K562 (cell line): ENCODE measurements around the gene TMEM141.

Source experiments
- CREB1 ChIP-seq, 2 experiments: sonication (generic) in 1 of 2; formaldehyde crosslinking in 1 of 2; IDR thresholded peaks; 2 replicates each; pipeline versions ENCODE4 v1.6.1 to v1.8.0; 2012 to 2022; ENCODE audit warnings: inconsistent platforms in 1 of 2, mild to moderate bottlenecking in 1 of 2, missing genetic modification reagents in 1 of 2, moderate library complexity in 1 of 2
- NFATC3 ChIP-seq: fragments of 450-650 bp; IDR thresholded peaks from 2 replicates; pipeline ENCODE4 v1.6.1; 2017; ENCODE audit warnings: mild to moderate bottlenecking
- PBX2 ChIP-seq, 2 experiments: IDR thresholded peaks in 1 of 2; conservative IDR thresholded peaks in 1 of 2; 2 replicates each; pipeline ENCODE4 v1.6.1; 2016; ENCODE audit warnings: low read depth in 2 of 2, mild to moderate bottlenecking in 1 of 2, missing compliant biosample characterization in 1 of 2, missing genetic modification characterization in 1 of 2, moderate library complexity in 1 of 2
- POLR2A ChIP-seq: fragments of 450-650 bp; conservative IDR thresholded peaks from 2 replicates; pipeline ENCODE4 v1.6.1; 2016
- POLR2AphosphoS5 ChIP-seq: IDR thresholded peaks from 2 replicates; pipeline ENCODE4 v1.6.1; 2011; ENCODE audit warnings: mild to moderate bottlenecking, low read depth, low read length, moderate library complexity; ENCODE audit not compliant: control insufficient read depth, insufficient read depth
- SAFB2 ChIP-seq: fragments of 200-400 bp; formaldehyde crosslinking; IDR thresholded peaks from 2 replicates; pipeline ENCODE4 v1.6.1; 2018; ENCODE audit warnings: borderline replicate concordance, low read length, low read depth, moderate library complexity; ENCODE audit not compliant: severe bottlenecking
- SIN3A ChIP-seq, 2 experiments: fragments of 150-350 bp in 1 of 2; IDR thresholded peaks; 2 replicates each; pipeline ENCODE4 v1.6.1; 2011 to 2016; ENCODE audit warnings: borderline replicate concordance in 2 of 2, low read depth in 2 of 2, low read length in 2 of 2, mild to moderate bottlenecking in 2 of 2, moderate library complexity in 2 of 2; ENCODE audit not compliant: control insufficient read depth in 1 of 2
- ZNF212 ChIP-seq: fragments of 450-650 bp; formaldehyde crosslinking; IDR thresholded peaks from 2 replicates; pipeline ENCODE4 v1.4.0; 2020; ENCODE audit warnings: mild to moderate bottlenecking
- TF ChIP-seq, protein P1 (sequence below): fragments of 200-800 bp; sonication (Bioruptor generic); IDR thresholded peaks from 2 replicates; pipeline ENCODE4 v1.6.1; 2017; ENCODE audit warnings: missing genetic modification characterization, missing compliant biosample characterization
- TF ChIP-seq, protein P2 (sequence below): IDR thresholded peaks from 2 replicates; pipeline ENCODE4 v1.6.1; 2011; ENCODE audit warnings: borderline replicate concordance, low read depth, mild to moderate bottlenecking, moderate library complexity, low read length; ENCODE audit not compliant: insufficient read depth, poor library complexity, severe bottlenecking
- TF ChIP-seq, protein P3 (sequence below), 2 experiments: fragments of 450-650 bp in 1 of 2; IDR thresholded peaks; 2 replicates each; pipeline ENCODE4 v1.6.1; 2011 to 2017; ENCODE audit warnings: low read depth in 2 of 2, antibody characterized with exemption in 1 of 2, borderline replicate concordance in 1 of 2, low read length in 1 of 2, mild to moderate bottlenecking in 1 of 2, mixed read lengths in 1 of 2; ENCODE audit not compliant: control insufficient read depth in 1 of 2
- TF ChIP-seq, protein P4 (sequence below), 3 experiments: IDR thresholded peaks in 2 of 3; conservative IDR thresholded peaks in 1 of 3; 2 replicates each; pipeline ENCODE4 v1.5.1; 2011 to 2012; ENCODE audit warnings: low read length in 3 of 3, mild to moderate bottlenecking in 3 of 3, control low read depth in 2 of 3, improper control_type of control experiment in 1 of 3, inconsistent platforms in 1 of 3, low read depth in 1 of 3, mixed read lengths in 1 of 3, moderate library complexity in 1 of 3; ENCODE audit not compliant: insufficient read depth in 2 of 3

- TF ChIP-seq ZNF212 (CRISPR knock-in tag): no peak
- TF ChIP-seq NFATC3: no peak
- no peak for TF ChIP-seq PBX2 (CRISPR knock-in tag; IDR thresholded peaks at IDR 0.05; ENCODE audit: low read depth)
- no peak for TF ChIP-seq PBX2 (tag; conservative IDR thresholded peaks at IDR 0.05; ENCODE audit: low read depth)
- TF ChIP-seq POLR2A: no peak
- TF ChIP-seq, protein P1, sequence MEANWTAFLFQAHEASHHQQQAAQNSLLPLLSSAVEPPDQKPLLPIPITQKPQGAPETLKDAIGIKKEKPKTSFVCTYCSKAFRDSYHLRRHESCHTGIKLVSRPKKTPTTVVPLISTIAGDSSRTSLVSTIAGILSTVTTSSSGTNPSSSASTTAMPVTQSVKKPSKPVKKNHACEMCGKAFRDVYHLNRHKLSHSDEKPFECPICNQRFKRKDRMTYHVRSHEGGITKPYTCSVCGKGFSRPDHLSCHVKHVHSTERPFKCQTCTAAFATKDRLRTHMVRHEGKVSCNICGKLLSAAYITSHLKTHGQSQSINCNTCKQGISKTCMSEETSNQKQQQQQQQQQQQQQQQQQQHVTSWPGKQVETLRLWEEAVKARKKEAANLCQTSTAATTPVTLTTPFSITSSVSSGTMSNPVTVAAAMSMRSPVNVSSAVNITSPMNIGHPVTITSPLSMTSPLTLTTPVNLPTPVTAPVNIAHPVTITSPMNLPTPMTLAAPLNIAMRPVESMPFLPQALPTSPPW (CRISPR knock-in tag): no peak
- TF ChIP-seq, protein P2, sequence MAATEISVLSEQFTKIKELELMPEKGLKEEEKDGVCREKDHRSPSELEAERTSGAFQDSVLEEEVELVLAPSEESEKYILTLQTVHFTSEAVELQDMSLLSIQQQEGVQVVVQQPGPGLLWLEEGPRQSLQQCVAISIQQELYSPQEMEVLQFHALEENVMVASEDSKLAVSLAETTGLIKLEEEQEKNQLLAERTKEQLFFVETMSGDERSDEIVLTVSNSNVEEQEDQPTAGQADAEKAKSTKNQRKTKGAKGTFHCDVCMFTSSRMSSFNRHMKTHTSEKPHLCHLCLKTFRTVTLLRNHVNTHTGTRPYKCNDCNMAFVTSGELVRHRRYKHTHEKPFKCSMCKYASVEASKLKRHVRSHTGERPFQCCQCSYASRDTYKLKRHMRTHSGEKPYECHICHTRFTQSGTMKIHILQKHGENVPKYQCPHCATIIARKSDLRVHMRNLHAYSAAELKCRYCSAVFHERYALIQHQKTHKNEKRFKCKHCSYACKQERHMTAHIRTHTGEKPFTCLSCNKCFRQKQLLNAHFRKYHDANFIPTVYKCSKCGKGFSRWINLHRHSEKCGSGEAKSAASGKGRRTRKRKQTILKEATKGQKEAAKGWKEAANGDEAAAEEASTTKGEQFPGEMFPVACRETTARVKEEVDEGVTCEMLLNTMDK: no peak
- no peak for TF ChIP-seq SIN3A (IDR thresholded peaks at IDR 0.05; ENCODE audit: borderline replicate concordance in 2 of 2, control insufficient read depth in 1 of 2, low read depth in 2 of 2, low read length in 2 of 2)
- TF ChIP-seq, protein P3, sequence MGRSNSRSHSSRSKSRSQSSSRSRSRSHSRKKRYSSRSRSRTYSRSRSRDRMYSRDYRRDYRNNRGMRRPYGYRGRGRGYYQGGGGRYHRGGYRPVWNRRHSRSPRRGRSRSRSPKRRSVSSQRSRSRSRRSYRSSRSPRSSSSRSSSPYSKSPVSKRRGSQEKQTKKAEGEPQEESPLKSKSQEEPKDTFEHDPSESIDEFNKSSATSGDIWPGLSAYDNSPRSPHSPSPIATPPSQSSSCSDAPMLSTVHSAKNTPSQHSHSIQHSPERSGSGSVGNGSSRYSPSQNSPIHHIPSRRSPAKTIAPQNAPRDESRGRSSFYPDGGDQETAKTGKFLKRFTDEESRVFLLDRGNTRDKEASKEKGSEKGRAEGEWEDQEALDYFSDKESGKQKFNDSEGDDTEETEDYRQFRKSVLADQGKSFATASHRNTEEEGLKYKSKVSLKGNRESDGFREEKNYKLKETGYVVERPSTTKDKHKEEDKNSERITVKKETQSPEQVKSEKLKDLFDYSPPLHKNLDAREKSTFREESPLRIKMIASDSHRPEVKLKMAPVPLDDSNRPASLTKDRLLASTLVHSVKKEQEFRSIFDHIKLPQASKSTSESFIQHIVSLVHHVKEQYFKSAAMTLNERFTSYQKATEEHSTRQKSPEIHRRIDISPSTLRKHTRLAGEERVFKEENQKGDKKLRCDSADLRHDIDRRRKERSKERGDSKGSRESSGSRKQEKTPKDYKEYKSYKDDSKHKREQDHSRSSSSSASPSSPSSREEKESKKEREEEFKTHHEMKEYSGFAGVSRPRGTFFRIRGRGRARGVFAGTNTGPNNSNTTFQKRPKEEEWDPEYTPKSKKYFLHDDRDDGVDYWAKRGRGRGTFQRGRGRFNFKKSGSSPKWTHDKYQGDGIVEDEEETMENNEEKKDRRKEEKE (IDR thresholded peaks at IDR 0.05; ENCODE audit: borderline replicate concordance in 1 of 2, control insufficient read depth in 1 of 2, low read depth in 2 of 2, low read length in 1 of 2): no peak
- TF ChIP-seq POLR2AphosphoS5: no peak
- no peak for TF ChIP-seq SAFB2
- TF ChIP-seq, protein P4, sequence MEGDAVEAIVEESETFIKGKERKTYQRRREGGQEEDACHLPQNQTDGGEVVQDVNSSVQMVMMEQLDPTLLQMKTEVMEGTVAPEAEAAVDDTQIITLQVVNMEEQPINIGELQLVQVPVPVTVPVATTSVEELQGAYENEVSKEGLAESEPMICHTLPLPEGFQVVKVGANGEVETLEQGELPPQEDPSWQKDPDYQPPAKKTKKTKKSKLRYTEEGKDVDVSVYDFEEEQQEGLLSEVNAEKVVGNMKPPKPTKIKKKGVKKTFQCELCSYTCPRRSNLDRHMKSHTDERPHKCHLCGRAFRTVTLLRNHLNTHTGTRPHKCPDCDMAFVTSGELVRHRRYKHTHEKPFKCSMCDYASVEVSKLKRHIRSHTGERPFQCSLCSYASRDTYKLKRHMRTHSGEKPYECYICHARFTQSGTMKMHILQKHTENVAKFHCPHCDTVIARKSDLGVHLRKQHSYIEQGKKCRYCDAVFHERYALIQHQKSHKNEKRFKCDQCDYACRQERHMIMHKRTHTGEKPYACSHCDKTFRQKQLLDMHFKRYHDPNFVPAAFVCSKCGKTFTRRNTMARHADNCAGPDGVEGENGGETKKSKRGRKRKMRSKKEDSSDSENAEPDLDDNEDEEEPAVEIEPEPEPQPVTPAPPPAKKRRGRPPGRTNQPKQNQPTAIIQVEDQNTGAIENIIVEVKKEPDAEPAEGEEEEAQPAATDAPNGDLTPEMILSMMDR (IDR thresholded peaks at IDR 0.05 in 2 of 3, conservative IDR thresholded peaks at IDR 0.05 in 1 of 3; ENCODE audit: insufficient read depth in 2 of 3, low read depth in 1 of 3, low read length in 3 of 3): no peak
- TF ChIP-seq CREB1 (IDR thresholded peaks at IDR 0.05): no peak
- TF ChIP-seq CREB1 (CRISPR knock-in tag; IDR thresholded peaks at IDR 0.05): no peak
Measured at GRCh38 chr9:136777359-136777758, 13.8 kb upstream of the TMEM141 start.
